ENCODE results near the gene RDM1.
"Not testable (repeated sequence)": the region's sequence is repeated elsewhere in the genome, so short reads cannot be mapped to it uniquely, and the experiment has no call there.

DNA sequence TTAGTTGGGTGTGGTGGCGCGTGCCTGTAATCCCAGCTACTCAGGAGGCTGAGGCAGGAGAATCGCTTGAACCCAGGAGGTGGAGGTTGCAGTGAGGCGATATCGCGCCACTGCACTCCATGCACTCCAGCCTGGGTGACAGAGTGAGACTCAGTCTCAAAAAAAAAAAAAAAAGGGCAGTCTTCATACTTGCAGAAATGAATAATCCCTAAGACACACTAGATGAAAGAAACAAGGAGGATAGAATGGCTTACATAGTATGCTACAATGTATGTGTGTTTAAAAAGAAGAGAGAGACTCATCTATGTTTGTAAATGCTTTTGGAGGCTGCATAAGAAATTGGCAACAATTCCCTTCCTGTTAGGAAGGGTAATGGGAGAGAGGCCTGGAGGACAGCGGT lies 32.8 kb downstream of the RDM1 start:
- not testable (repeated sequence) for TF ChIP-seq POLR2A (IDR thresholded peaks at IDR 0.05; ENCODE audit: low read depth)
- TF ChIP-seq, protein P1, sequence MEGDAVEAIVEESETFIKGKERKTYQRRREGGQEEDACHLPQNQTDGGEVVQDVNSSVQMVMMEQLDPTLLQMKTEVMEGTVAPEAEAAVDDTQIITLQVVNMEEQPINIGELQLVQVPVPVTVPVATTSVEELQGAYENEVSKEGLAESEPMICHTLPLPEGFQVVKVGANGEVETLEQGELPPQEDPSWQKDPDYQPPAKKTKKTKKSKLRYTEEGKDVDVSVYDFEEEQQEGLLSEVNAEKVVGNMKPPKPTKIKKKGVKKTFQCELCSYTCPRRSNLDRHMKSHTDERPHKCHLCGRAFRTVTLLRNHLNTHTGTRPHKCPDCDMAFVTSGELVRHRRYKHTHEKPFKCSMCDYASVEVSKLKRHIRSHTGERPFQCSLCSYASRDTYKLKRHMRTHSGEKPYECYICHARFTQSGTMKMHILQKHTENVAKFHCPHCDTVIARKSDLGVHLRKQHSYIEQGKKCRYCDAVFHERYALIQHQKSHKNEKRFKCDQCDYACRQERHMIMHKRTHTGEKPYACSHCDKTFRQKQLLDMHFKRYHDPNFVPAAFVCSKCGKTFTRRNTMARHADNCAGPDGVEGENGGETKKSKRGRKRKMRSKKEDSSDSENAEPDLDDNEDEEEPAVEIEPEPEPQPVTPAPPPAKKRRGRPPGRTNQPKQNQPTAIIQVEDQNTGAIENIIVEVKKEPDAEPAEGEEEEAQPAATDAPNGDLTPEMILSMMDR (IDR thresholded peaks at IDR 0.05): not testable (repeated sequence)
